HPDE6-E6E7 (cell line): Measurements from ENCODE around the gene NOL6.
"Not testable (repeated sequence)": the region's sequence is repeated elsewhere in the genome, so short reads cannot be mapped to it uniquely, and the experiment has no call there.

Experiments
- DNase-seq: peaks from one replicate; pipeline ENCODE4 v3.0.0; 2011; ENCODE audit warnings: missing footprints; ENCODE audit errors: extremely low spot score

Gene NOL6

GRCh38 chr9:33471361-33471760, 2.4 kb downstream of the NOL6 start:
- DNase-seq: no peak

DNA sequence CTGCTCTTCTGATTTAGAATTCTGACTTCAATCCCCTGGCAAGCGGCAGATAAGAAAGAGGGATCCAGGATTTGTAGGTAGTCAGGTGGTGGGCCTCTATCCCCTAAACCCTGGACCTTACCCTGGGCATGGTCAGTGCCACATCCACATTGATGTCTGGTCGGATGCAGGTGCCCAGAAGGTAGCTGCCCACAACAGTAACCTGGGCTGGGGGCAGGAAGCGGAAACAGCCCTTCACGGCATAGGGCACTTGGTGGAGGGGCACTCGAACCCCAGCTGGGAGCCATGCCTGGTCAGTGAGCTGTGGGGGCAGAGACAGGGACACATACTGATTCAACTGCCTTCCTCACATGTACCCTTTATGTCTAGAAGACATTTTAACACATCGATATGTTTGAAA, 3.8 kb downstream of the NOL6 start:
- DNase-seq: no peak

- no peak for DNase-seq
These were observed 4.7 kb downstream of the NOL6 start for GRCh38 chr9:33468797-33469621.

DNA sequence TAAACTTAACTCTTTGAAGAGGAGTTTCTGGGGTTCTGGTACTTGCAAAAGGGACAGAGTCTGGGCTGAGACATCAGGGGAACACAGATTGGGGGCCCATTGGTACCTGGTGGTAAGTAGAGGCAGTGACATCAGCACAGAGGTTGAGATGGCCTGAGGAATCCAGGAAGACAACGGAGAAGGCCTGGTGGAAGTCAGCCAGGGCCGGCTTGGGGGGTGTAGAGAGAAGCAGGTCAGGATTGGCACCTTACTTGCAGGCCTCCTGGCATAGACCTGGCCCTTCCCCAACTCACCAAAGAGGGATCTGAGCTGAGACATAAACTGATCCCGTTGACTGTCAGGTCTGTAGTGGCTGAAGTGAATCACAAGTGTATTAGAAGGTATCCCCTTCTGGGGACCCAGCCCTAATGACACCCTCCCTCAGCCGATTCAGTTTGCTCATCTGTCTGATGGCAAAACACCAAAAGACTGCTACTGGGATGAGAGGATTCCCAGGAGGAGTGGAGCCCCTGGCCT, 5.5 kb downstream of the NOL6 start:
- DNase-seq: no peak

GRCh38 chr9:33467526-33467925, 6.2 kb downstream of the NOL6 start:
- DNase-seq: no peak

DNA sequence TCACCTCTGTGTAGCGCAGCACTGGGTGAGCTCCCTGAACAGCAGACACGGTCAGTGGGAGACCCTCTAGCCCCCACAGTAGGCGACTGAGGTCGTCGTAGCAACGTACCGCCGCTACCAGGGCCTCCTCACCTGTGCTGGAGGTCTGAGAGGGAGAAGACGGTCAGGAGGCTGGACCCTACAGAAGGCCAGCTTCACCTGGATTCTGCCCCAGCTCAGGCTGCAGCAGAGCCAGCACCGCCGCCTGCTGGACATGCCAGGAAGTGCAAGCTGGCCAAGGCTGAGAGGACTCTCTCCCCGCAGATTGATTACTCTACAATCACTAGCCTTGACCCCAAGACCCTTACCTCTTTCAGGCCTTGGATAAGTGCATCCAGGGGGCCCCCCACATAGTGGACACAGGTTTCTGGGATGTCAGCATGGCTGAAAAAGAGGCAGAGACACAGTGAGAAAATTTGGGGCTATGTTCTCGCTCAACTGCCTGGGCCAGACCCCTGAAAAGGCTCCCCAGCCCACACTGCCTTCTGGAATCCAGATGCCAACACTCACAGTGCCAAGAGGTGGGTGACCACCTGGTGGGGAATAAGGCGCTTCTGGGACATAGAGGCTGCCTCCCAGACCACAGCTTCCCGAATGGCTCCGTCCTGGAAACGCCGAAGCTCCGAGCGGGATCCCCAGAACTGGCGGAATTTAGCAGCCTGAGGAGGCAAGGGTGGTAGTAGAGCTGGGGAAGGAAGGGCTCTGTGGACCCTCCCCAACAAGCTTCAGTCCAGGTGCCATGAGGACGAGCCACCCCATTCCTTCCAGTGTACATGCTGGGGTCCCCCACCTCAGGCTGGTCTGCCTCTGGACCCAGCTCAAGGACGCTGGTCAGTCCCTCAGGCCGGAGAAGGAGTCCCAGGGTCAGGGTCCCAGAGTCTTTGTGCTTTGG, 6.9 kb downstream of the NOL6 start:
- DNase-seq: no peak

DNA sequence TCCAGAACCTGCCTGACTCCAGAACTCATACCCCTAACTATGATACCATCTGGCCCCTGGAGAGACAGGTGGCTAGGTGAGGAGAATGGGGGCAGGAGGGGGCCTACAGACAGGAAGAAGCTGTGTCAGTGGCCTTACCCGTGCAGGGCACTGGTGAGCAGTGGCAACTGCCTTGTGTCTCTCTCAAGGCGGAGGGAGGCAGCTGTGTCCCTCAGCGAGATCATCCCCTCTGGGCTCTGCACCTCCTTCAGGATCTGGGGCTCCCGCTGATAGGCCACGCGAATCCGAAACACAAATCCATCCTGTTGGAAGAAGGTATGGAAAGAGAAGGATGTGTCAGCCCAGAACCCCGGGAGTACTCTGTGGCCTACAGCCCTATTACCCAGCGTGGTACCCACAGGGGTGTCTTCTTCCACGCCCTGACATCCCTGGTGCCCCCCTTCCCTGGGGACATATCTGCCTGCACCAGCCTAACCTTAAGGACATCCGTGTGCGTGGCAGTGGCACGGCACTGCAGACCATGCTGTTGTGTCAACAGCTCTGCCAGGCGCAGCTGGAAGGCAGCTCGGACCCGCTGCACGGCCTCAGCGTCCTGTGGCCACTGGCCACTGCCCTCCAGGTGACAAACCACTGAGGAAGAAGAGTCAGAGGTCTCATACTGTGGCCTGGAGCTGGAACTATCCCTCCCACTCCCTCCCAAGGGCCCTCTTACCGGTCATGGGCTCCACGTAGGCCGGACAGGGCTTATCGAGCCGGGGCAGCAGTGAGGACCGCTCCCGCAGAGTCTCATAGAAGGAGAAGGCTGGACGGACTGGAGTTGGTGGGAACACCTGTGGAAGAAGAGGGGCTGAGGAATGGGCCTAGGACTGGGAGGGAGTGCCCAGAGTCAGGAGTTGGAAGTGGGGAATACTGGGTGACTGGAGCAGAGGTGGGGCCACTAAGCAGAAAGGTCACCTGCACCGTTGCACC, 7.8 kb downstream of the NOL6 start:
- no peak for DNase-seq

- DNase-seq: no peak
These were observed 8.6 kb downstream of the NOL6 start for GRCh38 chr9:33465096-33465495.

DNA sequence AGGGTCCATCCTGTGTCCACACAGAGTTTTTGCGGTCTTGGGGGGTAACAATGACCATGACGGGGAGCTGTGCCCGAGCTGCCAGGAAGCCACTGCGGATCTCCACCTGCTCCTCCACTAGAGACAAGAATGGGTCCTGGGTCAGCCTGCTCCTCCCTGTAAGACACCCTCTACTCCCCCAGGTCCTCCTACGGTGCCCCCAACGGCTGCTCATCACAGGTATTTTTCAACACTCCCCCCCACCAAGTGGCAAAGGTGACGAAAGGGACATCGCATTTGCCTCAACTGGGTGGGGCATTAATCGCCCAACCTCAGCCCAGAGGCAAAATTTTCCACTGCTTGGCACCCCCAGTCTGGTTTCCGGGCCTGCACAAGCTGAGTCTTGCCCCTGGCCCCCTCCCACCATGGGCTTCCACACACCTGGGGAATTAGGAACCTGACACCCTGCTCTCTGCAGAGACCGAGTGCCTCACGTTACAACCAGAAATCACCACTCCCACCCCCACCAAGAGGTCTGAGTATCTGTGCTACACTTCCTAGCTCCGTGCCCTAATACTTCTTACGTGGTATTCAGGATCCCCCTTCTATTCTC, 9.6 kb downstream of the NOL6 start:
- no peak for DNase-seq

GRCh38 chr9:33463151-33463550, 10.6 kb downstream of the NOL6 start:
- no peak for DNase-seq

GRCh38 chr9:33461492-33461891, 12.2 kb downstream of the NOL6 start:
- no peak for DNase-seq

GRCh38 chr9:33460854-33461253, 12.9 kb downstream of the NOL6 start:
- DNase-seq: no peak

DNA sequence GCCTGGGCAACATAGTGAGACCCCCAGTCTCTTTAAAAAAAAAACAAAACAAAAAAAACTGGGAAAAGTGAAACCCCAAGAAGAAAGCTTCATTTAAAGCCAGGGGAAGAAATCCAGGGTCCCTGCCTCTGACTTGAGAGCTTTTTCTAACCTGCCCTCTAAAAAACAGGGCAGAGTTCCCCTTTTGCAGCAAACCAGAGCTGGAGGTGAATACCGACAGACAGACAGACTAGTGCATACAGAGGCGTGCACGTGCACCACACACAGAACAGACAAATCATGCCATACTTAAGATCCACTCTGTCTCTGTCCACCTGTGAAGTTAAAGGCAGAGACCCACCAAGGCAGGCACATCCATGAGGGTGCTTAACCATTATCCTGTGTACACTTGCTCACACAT, 14.6 kb downstream of the NOL6 start:
- no peak for DNase-seq

GRCh38 chr9:33458444-33458843, 15.3 kb downstream of the NOL6 start:
- peak; percentile 93 for DNase-seq

DNA sequence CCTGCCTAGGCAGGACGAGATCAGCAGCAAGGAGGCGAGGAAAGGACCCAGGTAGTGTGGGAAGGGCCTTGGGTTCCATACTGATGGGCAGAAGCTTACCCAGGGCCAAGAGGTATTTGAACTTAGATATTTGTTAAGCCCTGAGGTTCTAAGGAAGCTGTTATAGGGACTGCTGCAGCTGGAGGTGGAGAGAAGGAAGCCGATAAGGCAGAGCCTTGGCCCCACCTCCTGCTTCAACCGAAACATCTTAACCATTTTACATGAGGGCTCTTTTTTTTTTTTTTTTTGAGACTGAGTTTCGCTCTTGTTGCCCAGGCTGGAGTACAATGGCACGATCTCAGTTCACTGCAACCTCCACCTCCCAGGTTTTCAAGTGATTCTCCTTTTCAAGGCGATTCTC, 17.8 kb downstream of the NOL6 start:
- DNase-seq: no peak

GRCh38 chr9:33455456-33455855, 18.3 kb downstream of the NOL6 start:
- DNase-seq: not testable (repeated sequence)

GRCh38 chr9:33454661-33455026, 19.1 kb downstream of the NOL6 start:
- not testable (repeated sequence) for DNase-seq

GRCh38 chr9:33453999-33454660, 19.6 kb downstream of the NOL6 start:
- DNase-seq: no peak

DNA sequence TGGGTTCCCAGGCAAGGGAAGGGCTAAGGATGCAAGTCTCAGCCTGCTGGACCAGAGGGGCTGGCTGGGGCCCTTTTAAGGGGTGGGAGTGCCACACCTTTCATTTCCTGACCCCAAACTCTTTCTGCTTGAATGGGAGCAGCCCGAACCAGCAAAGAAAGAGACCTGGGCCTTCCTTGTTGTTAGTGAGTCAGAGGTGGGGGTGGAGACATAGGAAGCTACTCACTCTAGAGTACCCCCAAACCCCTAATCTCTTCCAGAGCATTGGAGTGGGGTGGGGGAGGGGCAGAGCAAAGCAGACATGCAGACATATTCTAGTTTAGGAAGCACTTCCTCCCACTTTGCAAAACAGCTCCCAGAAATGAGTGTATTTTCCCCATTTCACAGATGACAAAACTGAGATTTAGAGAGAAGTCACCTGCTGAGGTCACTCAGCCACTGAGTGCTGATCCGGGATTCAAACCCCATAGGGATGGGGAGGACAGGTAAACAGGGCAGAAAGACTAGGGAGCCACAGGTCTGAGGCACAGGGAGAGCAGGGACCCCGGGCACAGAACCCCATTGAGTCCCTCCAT, 20.4 kb downstream of the NOL6 start:
- DNase-seq: peak; percentile 60

GRCh38 chr9:33452828-33453271, 20.9 kb downstream of the NOL6 start:
- DNase-seq: peak; percentile 95
